Endothelial cell of umbilical vein (primary cell): ENCODE measurements around the gene CUTA. TPM values are rescaled to one million over a fixed set of nuclear protein-coding genes. Genes with fewer than 3 reads are reported as not detected.
"Not testable (repeated sequence)": the region's sequence is repeated elsewhere in the genome, so short reads cannot be mapped to it uniquely, and the experiment has no call there.

Experiments
- BruUV-seq: library from RNA; stranded (reverse); fragments of 400-500 nt; replicated peaks from 2 replicates; lab custom pipeline; 2021; lab: Mats Ljungman, UMichigan
- CTCF ChIA-PET: fragments of 300-600, 350-600 bp; sonication (Branson Sonifier 250); formaldehyde crosslinking; loops from one replicate; lab custom pipeline; 2021; ENCODE audit warnings: antibody characterized with exemption, inconsistent platforms; lab: Charles Lee
- POLR2A ChIA-PET: fragments of 300-600, 350-600 bp; sonication (Branson Sonifier 250); formaldehyde crosslinking; loops from one replicate; lab custom pipeline; 2021; ENCODE audit warnings: antibody characterized with exemption, inconsistent platforms; lab: Charles Lee
- DNase-seq: peaks from one replicate; pipeline ENCODE4 v3.0.0-alpha.2; 2011; ENCODE audit warnings: low read depth, low spot score
- FAIRE-seq: peaks from 2 replicates; lab custom pipeline; 2011; peaks lifted over from hg19 to GRCh38; lab: Jason Lieb, UNC
- H2AFZ ChIP-seq: 2 replicates; pipeline ENCODE4 v1.6.0; 2012; ENCODE audit warnings: low read depth, low read length, control low read depth, inconsistent platforms
- H3K27ac ChIP-seq: 2 replicates; pipeline ENCODE4 v1.5.1; 2011; ENCODE audit warnings: low read depth, mild to moderate bottlenecking, control low read depth, low read length, moderate library complexity; ENCODE audit not compliant: insufficient read depth
- H3K27me3 ChIP-seq, 2 experiments: 2 replicates each; pipeline versions ENCODE4 v1.6.0 to v1.6.1; 2011; ENCODE audit warnings: low read length in 2 of 2, mixed read lengths in 1 of 2; ENCODE audit not compliant: control insufficient read depth in 2 of 2, insufficient read depth in 2 of 2
- H3K36me3 ChIP-seq, 2 experiments: 2 replicates in 1 of 2; 3 replicates in 1 of 2; pipeline ENCODE4 v1.5.1; 2011; ENCODE audit warnings: low read length in 2 of 2, mild to moderate bottlenecking in 1 of 2, moderate library complexity in 1 of 2; ENCODE audit not compliant: control insufficient read depth in 2 of 2, insufficient read depth in 2 of 2; ENCODE audit errors: extremely low read depth in 1 of 2
- H3K4me1 ChIP-seq: 3 replicates; pipeline ENCODE4 v1.5.1; 2011; ENCODE audit warnings: mild to moderate bottlenecking, low read length; ENCODE audit not compliant: control insufficient read depth, insufficient read depth; ENCODE audit errors: extremely low read depth
- H3K4me2 ChIP-seq: 2 replicates; pipeline ENCODE4 v1.6.1; 2011; ENCODE audit warnings: low read length, control low read depth, mixed read lengths; ENCODE audit not compliant: insufficient read depth
- H3K4me3 ChIP-seq, 3 experiments: fragments of 200-600 bp in 1 of 3; sonication (generic), shearing (Covaris generic) in 1 of 3; replicated peaks in 1 of 3; 2 replicates each; pipeline ENCODE4 v1.5.1; 2011 to 2016; ENCODE audit warnings: control low read depth in 3 of 3, low read length in 3 of 3, mild to moderate bottlenecking in 2 of 3, inconsistent platforms in 1 of 3, low read depth in 1 of 3, moderate library complexity in 1 of 3; ENCODE audit not compliant: insufficient read depth in 1 of 3
- H3K79me2 ChIP-seq: 2 replicates; pipeline ENCODE4 v1.6.0; 2012; ENCODE audit warnings: low read length, inconsistent platforms; ENCODE audit not compliant: control insufficient read depth, insufficient read depth
- H3K9ac ChIP-seq: replicated peaks from 2 replicates; pipeline ENCODE3; 2011; ENCODE audit warnings: low read length, control low read depth; ENCODE audit not compliant: insufficient read depth; ENCODE audit errors: extremely low read depth
- H3K9me1 ChIP-seq: replicated peaks from 3 replicates; pipeline ENCODE4 v1.6.0; 2011; ENCODE audit warnings: mild to moderate bottlenecking, low read length; ENCODE audit not compliant: control insufficient read depth, insufficient read depth; ENCODE audit errors: extremely low read depth
- H3K9me3 ChIP-seq: replicated peaks from 2 replicates; pipeline ENCODE4 v1.5.1; 2012; ENCODE audit warnings: low read length, inconsistent platforms; ENCODE audit not compliant: control insufficient read depth, insufficient read depth
- H4K20me1 ChIP-seq: replicated peaks from 2 replicates; pipeline ENCODE3; 2011; ENCODE audit warnings: mild to moderate bottlenecking, low read length; ENCODE audit not compliant: control insufficient read depth, insufficient read depth; ENCODE audit errors: extremely low read depth
- EZH2 ChIP-seq: IDR thresholded peaks from 2 replicates; pipeline ENCODE4 v1.6.1; 2012; ENCODE audit warnings: borderline replicate concordance, low read depth, mild to moderate bottlenecking, moderate library complexity, low read length, inconsistent platforms; ENCODE audit not compliant: severe bottlenecking
- FOS ChIP-seq: IDR thresholded peaks from 2 replicates; pipeline ENCODE4 v1.6.1; 2011; ENCODE audit warnings: mild to moderate bottlenecking, low read length, moderate library complexity, borderline replicate concordance; ENCODE audit not compliant: insufficient read depth
- GATA2 ChIP-seq: IDR thresholded peaks from 2 replicates; pipeline ENCODE4 v1.7.0; 2011; ENCODE audit warnings: low read depth, mild to moderate bottlenecking, moderate library complexity, mixed read lengths, low read length; ENCODE audit not compliant: insufficient read length, insufficient read depth
- JUN ChIP-seq: IDR thresholded peaks from 2 replicates; pipeline ENCODE4 v1.6.1; 2011; ENCODE audit warnings: borderline replicate concordance, low read depth; ENCODE audit not compliant: insufficient read length, insufficient read depth
- MYC ChIP-seq: IDR thresholded peaks from one replicate; pipeline ENCODE4 v1.6.1; 2011; ENCODE audit warnings: mild to moderate bottlenecking, low read depth, low read length
- POLR2A ChIP-seq: IDR thresholded peaks from 2 replicates; pipeline ENCODE4 v1.6.1; 2012; ENCODE audit warnings: low read depth, mild to moderate bottlenecking, control low read depth, low read length
- POLR2AphosphoS5 ChIP-seq: IDR thresholded peaks from 2 replicates; pipeline ENCODE4 v1.6.1; 2012; ENCODE audit warnings: low read depth, mild to moderate bottlenecking, control low read depth, low read length, moderate library complexity; ENCODE audit not compliant: insufficient read depth
- dilution Hi-C: fragments of 300-500 bp; cut with MboI; formaldehyde crosslinking; loops from one replicate; pipeline ENCODE4 v1.15.0; 2019; ENCODE audit warnings: low sequenced_read_pairs; ENCODE audit not compliant: extremely low pct_ligation_motif_present
- intact Hi-C: fragments of 100-400 bp; cut with micrococcal nuclease; formaldehyde crosslinking; loops from one replicate; pipeline ENCODE4 v1.10.0; 2022
- polyA plus RNA-seq, 4 experiments: library from polyadenylated mRNA; depleted of rRNA in 3 of 4; stranded (reverse) in 3 of 4; unstranded in 1 of 4; fragments of >200 nt; gene quantifications; 2 replicates each; pipeline versions ENCODE4 v1.2.1 to v1.2.3, GENCODE V29; 2011 to 2012; ENCODE audit warnings: missing spikeins in 1 of 4
- total RNA-seq: library from RNA; stranded (reverse); gene quantifications from 2 replicates; pipeline ENCODE4 v1.2.3, GENCODE V29; 2021
- TF ChIP-seq, protein P1 (sequence below): IDR thresholded peaks from 2 replicates; pipeline ENCODE4 v1.6.1; 2011; ENCODE audit not compliant: insufficient read depth, insufficient read length
- TF ChIP-seq, protein P2 (sequence below), 2 donors: IDR thresholded peaks; 1 replicate in 1 of 2; 2 replicates in 1 of 2; pipeline ENCODE4 v1.5.1; 2011; ENCODE audit warnings: low read length in 2 of 2, mild to moderate bottlenecking in 2 of 2, moderate library complexity in 2 of 2, control low read depth in 1 of 2, inconsistent platforms in 1 of 2, low read depth in 1 of 2; ENCODE audit not compliant: insufficient read depth in 1 of 2; ENCODE audit errors: extremely low read depth in 1 of 2

The CUTA gene
- total and polyA plus RNA-seq, 2 donors (not counting 3 experiments of a cell fraction or from before 2014, with no cell fraction given) = 133 to 202 TPM

DNA sequence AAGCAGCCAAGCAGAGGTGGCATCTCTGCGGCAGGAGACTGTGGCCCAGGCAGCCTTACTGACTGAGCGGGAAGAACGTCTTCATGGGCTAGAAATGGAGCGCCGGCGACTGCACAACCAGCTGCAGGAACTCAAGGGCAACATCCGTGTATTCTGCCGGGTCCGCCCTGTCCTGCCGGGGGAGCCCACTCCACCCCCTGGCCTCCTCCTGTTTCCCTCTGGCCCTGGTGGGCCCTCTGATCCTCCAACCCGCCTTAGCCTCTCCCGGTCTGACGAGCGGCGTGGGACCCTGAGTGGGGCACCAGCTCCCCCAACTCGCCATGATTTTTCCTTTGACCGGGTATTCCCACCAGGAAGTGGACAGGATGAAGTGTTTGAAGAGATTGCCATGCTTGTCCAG, 13.0 kb downstream of the CUTA start:
- TF ChIP-seq JUN (no peak), FOS (no peak), EZH2 (no peak), GATA2 (no peak), POLR2AphosphoS5 (no peak), POLR2A (no peak), MYC (no peak)
- TF ChIP-seq, protein P1, sequence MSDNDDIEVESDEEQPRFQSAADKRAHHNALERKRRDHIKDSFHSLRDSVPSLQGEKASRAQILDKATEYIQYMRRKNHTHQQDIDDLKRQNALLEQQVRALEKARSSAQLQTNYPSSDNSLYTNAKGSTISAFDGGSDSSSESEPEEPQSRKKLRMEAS = no peak
- TF ChIP-seq, protein P2, sequence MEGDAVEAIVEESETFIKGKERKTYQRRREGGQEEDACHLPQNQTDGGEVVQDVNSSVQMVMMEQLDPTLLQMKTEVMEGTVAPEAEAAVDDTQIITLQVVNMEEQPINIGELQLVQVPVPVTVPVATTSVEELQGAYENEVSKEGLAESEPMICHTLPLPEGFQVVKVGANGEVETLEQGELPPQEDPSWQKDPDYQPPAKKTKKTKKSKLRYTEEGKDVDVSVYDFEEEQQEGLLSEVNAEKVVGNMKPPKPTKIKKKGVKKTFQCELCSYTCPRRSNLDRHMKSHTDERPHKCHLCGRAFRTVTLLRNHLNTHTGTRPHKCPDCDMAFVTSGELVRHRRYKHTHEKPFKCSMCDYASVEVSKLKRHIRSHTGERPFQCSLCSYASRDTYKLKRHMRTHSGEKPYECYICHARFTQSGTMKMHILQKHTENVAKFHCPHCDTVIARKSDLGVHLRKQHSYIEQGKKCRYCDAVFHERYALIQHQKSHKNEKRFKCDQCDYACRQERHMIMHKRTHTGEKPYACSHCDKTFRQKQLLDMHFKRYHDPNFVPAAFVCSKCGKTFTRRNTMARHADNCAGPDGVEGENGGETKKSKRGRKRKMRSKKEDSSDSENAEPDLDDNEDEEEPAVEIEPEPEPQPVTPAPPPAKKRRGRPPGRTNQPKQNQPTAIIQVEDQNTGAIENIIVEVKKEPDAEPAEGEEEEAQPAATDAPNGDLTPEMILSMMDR (IDR thresholded peaks at IDR 0.05; ENCODE audit: extremely low read depth in 1 of 2, insufficient read depth in 1 of 2, low read depth in 1 of 2, low read length in 2 of 2) = no peak
- no TSS peak for BruUV-seq
- no peaks in the 10 kb centered on the region for H3K27me3 ChIP-seq
- CTCF ChIA-PET = no interaction called here
- POLR2A ChIA-PET = no interaction called here
- H3K79me2 ChIP-seq = peaks cover 6% of the 10 kb centered on the region
- FAIRE-seq (no peak), DNase-seq (no peak)
- H3K27ac ChIP-seq = no peak overlapping the region
- peaks cover 3% of the 10 kb centered on the region for H3K4me1 ChIP-seq
- no peaks in the 10 kb centered on the region for H3K9me3 ChIP-seq
- dilution Hi-C loops = no loop called here
- no peaks in the 10 kb centered on the region for H4K20me1 ChIP-seq
- intact Hi-C loops = no loop called here
- H3K9me1 ChIP-seq = no peaks in the 10 kb centered on the region
- no peak overlapping the region for H3K9ac ChIP-seq
- H3K36me3 ChIP-seq = peaks cover 17 to 18% of the 10 kb centered on the region in 2 experiments
- H3K4me3 ChIP-seq = no peak overlapping the region
- no peak overlapping the region for H2AFZ ChIP-seq
- H3K4me2 ChIP-seq = no peak overlapping the region

DNA sequence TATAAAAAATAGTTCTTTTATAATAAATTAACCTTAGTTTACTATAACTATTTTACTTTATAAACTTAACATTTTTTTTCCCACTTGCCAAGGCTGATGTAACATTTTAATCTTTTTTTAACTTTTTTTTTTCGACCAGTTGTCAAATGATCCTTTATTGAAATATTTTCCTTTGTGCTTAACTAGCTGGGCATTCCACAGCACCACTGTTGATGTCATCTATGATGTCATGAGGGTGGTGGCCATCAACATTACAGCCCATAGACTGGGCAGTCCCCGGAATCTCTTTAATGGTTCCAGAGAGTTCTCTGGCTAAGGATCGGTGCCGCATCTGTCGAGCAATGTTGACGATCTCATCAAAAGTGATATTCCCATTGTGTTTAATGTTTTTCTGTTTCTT, 18.0 kb downstream of the CUTA start:
- H3K9me1 ChIP-seq, H2AFZ ChIP-seq, H4K20me1 ChIP-seq, H3K4me3 ChIP-seq, H3K27me3 ChIP-seq, H3K4me1 ChIP-seq, intact Hi-C loops, H3K9me3 ChIP-seq, POLR2A ChIA-PET, DNase-seq, H3K4me2 ChIP-seq, H3K9ac ChIP-seq, H3K27ac ChIP-seq, FAIRE-seq, BruUV-seq, CTCF ChIA-PET, dilution Hi-C loops: not testable (repeated sequence)
- peaks cover 13 to 14% of the 10 kb centered on the region in 2 experiments for H3K36me3 ChIP-seq
- H3K79me2 ChIP-seq = peaks cover 46% of the 10 kb centered on the region

DNA sequence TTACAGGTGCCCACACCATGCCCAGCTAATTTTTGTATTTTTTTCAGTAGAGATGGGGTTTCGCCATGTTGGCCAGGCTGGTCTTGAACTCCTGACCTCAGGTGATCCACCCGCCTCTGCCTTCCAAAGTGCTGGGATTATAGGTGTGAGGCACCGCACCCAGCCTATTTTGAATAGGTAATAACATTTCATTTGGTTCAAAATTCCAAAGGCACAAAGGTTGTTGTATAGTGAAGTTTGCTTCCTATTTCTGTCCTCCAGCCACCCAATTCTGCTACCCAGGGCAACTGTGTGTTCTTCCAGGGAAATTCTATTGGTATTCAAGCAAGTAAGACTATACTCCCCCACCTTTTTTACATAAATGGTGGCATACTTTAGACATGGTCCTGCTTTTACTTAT, 19.3 kb downstream of the CUTA start:
- FAIRE-seq, H3K27me3 ChIP-seq, BruUV-seq, H3K4me2 ChIP-seq, POLR2A ChIA-PET, DNase-seq, H3K9ac ChIP-seq, dilution Hi-C loops, H3K27ac ChIP-seq, H3K4me3 ChIP-seq, H3K36me3 ChIP-seq, H3K9me3 ChIP-seq, CTCF ChIA-PET, H2AFZ ChIP-seq, H3K9me1 ChIP-seq, H4K20me1 ChIP-seq, intact Hi-C loops: not testable (repeated sequence)
- peaks cover 54% of the 10 kb centered on the region for H3K79me2 ChIP-seq
- H3K4me1 ChIP-seq = peaks cover 12% of the 10 kb centered on the region
